GM19328 (cell line): ENCODE data around the gene FGF23.

Experiments used
- ATAC-seq: cut with Tn5 transposase; IDR thresholded peaks from one replicate; pipeline ENCODE4 v1.9.1; 2021; ENCODE audit warnings: mild to moderate bottlenecking, moderate library complexity; ENCODE audit not compliant: unreplicated experiment

FGF23 gene

DNA sequence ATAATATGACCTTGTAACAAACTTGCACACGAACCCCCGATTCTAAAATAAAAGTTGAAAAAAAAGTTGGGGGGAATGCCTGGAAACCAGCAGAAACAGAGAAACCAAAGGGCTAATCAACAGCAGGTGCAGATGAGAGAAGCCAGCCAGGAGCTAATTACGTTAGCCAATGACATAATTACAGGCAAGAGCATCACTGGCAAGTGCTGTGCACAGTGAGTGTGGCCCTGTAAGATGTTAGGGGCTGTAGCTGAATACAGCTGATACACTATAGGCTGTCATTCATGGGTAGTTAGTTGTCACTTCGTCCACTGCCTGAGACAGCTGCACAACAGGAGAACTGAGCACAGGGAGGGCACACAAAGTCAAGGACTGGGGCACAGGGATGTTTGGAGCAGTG, 7.3 kb upstream of the FGF23 start:
- ATAC-seq = no peak

DNA sequence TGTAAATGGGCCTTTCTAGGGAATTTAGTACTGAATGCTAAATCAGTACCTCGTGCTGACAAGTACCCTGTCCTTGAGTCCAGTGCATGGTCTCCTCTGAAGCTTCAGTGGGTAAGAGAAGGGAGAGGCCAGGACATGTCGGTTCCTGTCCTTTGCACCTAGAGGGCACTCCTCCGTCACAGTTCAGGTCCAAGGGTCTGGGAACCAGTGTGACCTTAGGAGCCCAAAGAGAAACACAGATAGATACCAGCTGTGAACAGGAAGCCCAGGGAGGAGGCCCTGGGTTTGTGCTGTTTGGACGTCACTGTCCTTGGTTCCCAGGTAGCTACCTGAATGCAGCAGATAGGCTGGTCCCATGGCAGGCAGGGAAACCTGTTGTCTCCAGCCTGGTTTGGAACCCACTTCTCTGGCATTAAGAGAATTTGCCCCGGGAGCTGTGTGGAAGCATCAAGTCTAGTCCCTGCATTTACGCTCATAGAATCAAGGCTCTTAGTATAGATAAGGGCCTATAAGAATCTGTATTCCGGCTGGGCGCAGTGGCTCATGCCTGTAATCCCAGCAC, 3.9 kb upstream of the FGF23 start:
- no peak for ATAC-seq

DNA sequence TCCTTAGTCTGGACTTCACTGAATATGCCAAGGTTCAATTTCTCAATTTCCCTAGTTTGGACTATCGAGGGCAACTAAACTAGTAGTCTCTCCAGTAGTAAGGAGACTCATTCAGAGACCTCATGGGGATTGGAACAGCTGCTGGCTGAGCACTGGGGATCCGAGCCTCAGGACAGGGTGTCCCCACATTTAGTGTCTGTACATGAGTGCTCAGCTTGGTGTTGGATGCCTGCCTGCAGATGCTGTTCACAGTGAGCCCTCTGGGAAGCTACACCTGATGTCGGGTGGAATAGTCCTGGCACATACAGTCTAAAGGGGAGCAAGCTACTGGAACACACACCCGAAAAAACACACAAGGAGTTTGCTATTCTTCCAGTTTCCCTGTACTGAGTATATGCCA, 820 bp upstream of the FGF23 start:
- ATAC-seq = no peak

DNA sequence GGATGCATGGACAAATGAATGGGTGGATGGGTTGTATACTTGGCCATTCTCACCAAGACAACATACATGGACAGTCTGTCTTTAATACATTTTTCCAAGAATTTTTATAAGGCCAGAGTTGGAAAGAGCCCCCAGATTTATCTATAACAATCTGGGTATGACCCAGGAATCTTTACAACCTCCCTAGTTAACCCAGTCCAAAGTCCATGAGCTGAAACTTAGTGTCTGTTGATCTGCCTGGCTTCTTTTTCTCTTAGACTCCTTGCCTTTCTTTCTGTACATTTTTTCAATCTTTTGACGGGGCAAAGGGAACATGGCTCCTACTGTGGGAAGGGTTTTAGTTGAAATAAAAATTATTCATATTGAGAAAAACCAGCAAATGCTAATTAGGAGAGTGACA, 740 bp downstream of the FGF23 start:
- no peak for ATAC-seq

DNA sequence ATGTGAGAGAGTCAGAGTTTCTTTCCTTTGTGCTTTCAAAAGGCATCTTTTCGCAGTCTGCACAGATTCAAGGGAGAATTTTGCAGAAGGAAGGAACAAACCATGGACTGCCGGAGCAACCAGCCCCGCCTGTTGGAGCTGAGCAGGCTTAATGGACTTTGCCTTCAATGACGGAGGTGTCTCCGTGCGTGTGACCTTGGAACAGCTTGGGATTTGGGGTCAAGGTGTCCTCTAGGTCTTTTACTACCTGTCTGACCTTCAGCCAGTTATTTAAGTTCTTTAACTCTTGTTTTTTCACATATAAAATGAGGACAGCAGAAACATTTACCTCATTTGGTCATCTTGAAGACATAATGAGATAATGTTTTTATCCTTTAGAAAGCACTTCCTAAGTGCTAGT, 4.1 kb downstream of the FGF23 start:
- ATAC-seq = no peak

DNA sequence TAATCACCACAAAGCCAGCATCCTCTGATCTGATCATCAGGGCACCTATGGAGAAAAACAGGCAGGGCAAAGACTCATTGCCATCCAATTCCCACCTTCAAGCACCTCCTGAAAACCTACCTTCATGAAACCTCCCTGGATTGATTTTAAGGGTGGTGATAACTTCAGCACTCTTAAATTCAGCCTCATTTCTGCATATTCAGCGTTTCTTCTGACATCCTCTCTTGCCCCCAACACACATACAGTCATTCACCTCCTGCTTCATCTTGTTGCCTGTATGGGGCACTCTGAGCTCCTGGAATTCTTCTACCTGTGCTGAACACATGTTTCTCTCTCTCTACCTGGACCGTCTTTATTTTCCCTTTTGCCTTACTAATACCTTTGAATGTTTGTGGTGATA, 6.9 kb downstream of the FGF23 start:
- ATAC-seq = no peak

DNA sequence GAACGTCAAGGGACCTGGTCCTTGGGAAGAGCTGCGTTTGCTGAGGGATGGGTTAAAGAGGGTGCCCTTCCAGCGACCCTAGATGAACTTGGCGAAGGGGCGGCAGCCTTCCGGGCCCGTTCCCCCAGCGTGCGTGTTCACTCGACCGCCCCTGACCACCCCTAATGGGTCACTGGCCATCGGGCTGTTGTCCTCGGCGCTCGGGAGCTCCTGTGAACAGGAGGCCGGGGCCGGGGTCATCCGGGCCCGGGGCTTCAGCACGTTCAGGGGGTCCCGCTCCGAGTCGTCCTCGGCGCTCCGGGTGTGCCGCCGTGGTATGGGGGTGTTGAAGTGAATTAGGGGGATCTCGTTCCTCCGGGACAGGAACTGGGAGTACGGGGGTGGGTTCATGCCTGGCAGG, 9.2 kb downstream of the FGF23 start:
- ATAC-seq = no peak

DNA sequence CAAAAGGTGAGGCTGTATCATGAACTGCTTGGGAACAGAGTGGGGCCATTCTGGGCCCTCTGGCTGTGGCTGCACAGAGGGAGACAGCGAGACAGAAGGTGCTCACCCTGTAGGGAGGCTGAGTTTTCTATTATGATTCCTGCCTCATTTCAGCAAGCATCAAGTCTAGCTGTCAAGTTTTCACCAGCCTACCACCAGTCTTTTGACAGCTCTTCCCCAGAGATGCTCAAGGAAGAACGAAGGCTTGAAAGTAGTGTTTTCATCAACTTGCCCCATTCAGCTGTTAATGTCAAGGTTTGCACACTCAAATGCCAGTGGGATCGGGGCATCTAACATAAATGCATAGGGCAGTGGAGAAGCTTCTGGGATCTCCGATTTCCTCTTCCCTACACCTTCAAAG, 10.0 kb downstream of the FGF23 start:
- no peak for ATAC-seq

DNA sequence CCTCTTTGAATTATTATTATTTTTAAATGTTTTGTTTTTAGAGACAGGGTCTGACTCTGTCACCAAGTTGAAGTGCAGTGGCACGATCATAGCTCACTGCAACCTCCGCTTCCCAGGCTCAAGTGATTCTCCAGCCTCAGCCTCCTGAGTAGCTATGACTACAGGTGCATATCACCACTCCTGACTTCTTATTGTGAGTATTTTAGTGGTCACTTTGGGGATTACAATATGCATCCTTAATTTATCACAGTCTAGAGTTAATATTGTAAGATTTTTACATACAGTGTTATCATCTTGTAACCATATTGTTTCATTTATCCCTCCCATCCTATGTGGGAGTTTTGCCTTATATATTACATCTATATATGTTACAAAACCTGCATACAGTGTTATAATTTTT, 13.4 kb downstream of the FGF23 start:
- ATAC-seq = no peak

DNA sequence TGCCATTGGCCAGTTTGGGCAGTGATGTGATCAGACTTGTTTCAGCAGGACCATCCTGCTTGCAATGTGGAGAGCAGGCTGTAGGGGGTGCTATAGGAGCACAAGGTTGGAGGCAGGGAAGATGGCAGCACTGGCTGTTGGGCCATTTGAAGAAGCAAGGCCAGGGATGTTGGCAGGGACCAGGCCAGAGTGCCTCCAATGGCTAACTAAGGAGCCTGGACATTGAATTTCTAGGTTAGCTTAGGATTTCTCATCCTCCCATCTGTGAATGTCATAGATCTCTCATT, 23.5 kb downstream of the FGF23 start:
- no peak for ATAC-seq

DNA sequence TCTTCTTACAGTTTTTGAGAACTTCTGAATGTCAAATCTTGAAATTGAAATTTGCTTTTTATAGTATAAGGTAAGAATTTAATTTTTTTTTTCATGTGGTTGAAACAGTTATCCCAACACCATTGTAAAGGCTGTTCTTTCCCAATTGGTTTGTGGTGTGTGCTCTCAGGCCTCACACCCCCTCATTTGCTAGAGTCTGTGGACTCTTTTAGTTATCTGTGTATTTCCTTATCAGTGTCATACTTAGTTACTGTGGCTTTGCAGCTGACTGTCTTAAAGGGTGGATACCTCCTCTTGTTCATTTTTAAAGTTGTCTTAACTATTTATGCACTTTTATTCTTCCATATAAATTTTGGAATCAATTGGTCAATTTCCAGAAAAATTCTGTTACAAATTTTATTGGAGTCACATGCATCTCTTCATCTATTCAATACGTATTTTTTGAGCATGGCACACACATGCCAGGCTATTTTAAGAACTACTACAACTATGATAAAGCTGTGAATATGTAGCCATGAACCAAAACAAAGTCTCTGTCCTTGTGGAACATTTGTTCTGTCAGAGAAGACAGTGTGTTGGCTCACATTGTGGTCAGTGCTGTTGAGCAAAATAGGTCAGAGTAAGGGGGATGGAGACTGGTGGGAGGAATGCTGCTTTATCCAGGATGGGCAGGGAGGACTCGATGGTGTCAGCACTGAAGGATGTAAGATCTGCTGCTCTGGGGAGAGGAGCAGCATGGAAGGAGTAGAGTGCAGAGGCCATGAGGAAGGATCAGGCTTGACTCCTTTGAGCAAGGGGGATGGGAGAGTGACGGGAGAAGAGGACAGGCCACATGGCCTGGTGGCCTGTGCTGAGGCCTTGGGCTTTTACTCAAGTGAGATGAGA, 24.1 kb downstream of the FGF23 start:
- no peak for ATAC-seq

DNA sequence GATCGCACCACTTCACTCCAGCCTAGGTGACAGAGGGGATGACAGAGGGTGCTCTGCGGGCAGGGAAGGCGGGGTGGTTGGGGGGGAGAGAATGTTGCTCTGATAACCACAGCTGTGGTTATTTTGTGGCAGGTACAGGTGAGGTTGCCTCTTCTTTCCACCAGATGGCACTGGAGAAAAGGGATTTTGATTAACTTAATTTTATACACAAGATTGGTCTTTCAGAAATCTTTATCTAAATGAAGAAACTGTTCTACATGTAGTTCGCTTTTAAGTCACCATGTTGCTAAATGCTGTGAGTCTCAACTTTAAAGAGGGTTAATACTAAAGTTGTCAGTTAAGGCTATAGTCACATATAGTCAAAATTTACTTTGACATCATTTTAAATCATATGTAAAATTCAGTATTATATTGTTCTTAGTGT, 25.7 kb downstream of the FGF23 start:
- no peak for ATAC-seq

DNA sequence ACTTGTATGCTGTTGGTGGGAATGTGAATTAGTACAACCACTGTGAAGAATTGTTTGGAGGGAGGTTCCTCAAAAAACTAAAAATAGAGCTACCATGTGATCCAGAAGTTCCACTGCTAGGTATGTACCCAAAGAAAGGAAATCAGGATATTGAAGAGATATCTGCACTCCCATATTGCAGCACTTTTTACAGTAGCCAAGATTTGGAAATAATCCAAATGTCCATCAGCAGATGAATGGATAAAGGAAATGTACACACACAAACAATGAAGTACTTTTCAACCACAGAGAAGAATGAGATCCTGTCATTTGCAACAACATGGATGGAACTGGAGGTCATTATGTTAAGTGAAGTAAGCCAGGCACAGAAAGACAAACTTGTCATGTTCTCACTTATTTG, 32.6 kb downstream of the FGF23 start:
- ATAC-seq = no peak

DNA sequence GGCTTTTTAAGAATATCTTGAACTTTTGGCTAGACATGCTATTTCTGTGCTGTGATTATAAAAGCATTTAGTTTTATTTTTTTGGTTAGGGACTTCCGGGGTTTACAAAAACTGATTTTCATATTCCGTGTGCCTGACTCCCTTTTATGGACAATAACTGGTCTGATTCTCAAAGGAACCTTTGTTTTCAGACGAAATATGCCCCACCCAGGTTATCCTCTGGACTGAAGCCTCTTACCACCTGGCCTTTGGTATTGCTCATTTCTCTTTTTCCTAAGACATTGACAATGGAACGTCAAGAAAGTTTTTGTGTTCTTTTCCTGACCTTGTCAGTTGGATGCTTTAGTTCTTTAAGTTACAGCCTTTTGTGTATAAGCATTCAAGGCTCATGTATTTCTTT, 47.7 kb downstream of the FGF23 start:
- no peak for ATAC-seq

DNA sequence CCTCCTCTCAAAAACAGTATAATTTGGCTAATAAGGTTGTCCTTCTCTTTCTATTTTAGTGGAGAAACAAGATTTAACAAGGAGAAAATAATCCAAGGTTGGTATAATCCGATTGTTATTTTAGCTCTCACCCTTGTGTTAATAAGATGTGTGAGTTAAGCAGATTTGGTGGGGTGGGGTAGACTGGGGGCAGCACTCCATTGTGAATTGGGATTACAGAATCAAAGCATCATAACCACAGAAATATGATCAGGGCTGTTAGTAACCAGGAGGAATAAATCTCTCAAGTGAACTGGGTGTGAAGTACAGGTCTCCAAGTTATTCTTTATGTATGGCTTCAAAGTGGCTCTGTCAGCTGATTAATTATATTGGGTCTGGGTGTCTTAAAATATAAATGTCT, 48.3 kb downstream of the FGF23 start:
- ATAC-seq = no peak

DNA sequence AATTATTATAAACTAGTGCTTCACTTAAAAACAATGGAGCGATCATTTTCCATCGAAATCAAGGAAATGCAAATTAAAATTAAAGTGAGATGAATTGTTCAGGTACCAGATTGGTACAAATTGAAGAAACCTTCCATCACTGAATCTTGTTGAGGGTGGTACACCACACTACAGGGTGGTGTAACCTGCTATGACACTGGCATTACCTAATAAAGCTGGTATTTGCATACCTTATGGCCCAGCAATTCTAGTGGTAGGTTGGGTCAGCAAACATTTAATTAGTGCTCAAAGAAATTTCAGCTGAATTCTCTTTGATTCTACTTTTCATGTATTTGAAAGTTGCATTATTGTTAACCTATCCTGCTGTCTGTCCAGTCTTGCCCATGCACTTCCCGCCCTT, 49.3 kb downstream of the FGF23 start:
- no peak for ATAC-seq

DNA sequence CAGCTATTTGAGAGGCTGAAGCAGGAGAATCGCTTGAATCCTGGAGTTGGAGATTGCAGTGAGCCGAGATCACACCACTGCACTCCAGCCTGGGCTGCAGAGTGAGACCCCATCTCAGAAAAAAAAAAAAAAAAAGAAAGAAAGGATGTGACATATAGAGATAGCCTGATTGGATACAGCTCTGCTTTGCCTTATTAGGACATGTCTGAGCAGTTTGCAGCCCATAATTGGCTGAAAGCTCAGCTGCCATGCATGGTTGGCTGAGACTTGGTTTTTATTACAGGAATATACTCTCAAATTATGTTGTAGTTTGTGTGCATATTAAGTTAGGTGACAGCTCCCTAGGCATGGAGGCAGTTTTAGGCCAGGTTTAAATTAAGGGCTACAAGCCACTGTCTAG, 52.2 kb downstream of the FGF23 start:
- no peak for ATAC-seq

DNA sequence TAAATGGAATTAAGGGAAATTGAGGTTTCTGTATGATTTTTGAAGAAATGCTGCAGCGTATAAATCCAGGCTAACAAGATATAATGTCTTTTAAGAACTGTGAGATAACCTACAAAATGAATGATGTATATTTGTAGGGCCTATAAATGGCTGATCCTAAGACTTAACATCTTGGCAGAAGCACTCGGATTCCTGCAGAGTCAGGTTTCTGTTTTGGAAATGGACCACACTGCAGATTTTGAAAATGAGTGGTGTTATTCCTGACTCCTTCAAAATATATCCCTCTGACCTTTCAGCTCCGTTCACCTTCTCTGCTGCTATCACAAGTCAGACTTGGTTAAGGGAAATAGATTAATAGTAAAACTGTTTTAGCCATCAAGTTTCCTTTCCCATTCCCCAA, 53.5 kb downstream of the FGF23 start:
- ATAC-seq = no peak

DNA sequence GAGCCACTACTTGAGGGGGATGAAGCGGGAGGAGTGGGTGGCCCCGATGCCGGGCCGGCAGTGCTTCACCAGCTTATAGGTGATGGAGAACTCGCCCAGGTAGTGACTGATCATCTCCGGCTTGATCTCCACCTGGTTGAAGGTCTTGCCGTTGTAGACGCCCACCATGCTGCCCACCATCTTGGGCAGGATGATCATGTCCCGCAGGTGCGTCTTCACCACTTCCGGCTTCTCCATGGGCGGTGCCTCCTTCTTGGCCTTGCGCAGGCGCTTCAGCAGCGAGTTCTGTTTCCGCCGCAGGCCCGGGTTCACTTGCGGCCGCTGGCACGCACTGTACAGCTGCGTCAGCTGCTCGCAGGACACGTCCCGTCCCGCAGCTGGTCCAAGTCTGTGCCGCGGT, 55.1 kb downstream of the FGF23 start:
- no peak for ATAC-seq

DNA sequence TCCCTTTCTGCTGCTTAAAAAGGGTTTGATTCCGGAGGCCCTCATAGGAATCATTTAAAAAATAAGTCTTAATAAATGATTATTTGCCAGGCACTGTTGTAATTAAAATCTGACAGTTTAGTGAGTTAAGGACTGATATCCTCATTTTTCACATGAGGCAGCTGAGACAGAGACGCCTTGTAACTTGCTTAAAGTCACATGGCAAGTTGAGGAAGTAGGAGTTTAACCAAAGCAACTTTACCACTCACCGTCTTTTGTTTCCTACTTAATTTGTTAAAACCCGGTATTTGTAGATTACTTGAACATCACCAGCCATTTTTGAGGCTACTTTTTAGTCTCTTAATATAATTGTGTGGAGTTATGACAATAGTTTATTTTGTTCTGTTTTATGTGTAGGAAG, 56.1 kb downstream of the FGF23 start:
- ATAC-seq = no peak

DNA sequence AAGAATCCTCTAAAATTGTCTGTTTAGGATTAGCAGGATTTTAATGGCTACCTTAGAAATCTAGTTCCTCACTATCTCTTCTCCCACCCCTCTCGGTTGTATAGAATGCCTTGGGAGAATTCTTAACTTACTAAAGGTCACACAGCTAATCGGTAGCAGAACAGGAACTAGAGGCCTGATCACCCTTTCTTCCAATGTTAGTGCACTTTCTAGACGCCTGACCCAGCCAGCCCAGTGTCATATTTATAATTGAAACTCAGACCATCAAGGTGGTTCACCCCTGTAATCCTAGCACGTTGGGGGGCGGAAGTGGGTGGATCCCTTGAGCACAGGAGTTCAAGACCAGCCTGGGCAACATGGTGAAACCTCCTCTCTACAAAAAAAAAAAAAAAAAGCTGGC, 56.8 kb downstream of the FGF23 start:
- ATAC-seq = no peak

DNA sequence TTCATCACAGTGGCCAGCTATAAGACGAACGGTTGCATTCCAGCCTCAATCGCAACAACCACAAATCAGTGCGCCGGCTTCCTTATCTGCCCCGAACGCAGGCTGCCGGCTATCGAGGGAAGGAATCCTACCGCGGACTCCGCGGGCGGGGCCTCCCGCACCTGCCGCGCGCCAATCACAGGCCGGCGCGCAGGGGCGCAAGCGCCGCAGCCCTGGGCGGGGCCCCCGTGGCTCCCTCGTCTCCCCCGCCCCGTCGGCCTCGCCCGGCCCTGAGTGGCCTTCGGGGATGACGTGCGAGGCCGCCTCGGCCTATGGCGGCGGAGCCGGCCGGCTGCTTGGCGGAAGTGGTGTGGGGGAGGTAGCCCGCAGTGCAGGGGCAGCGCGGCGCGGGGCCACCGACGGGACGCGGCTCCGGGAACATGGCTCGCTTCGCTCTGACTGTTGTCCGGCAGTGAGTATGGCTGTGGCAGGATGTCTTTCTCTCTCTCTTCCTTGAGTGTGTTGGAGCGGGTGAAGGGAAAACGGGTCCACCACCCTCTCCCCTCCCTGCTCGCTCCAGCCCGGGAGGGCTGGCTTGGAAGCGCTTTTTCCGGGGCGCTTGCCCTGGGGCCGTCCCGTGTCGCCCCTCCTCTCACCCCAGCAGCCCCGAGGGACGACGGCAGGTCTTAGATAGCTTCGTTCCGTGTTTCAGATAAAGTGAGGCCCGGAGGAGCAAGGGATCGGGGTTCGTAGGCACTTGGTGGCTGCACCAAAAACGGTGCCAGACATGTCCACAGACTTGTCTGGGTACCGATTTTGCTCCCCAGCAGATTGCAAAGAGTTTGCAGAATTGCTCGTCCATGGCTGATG, 58.4 kb downstream of the FGF23 start, which contains the start of gene TIGAR:
TIGAR (plus strand) TSS at position 361 of the 849 bp plus-strand sequence; CDS start at position 420, 59 bp downstream.
- ATAC-seq = peak; percentile 98
